G401 (cell line): Measurements from ENCODE around the gene OR52M1. TPM values are rescaled to one million over a fixed set of nuclear protein-coding genes. Genes with fewer than 3 reads are reported as not detected.

ENCODE experiments used
- DNase-seq: peaks from one replicate; pipeline ENCODE4 v3.0.0-alpha.2; 2015; ENCODE audit warnings: low spot score
- in situ Hi-C: cut with HindIII; loops from 2 replicates; pipeline ENCODE4 v1.10.0; 2016; ENCODE audit warnings: low sequenced_read_pairs, mixed read lengths
- total RNA-seq: library from RNA; depleted of rRNA; stranded (reverse); fragments of >200 nt; shearing (Covaris generic); gene quantifications from 2 replicates; pipeline ENCODE4 v1.2.3, GENCODE V29; 2014; rRNA removed

OR52M1 gene
- total RNA-seq, 1 experiment from 2014 or later: not detected

DNA sequence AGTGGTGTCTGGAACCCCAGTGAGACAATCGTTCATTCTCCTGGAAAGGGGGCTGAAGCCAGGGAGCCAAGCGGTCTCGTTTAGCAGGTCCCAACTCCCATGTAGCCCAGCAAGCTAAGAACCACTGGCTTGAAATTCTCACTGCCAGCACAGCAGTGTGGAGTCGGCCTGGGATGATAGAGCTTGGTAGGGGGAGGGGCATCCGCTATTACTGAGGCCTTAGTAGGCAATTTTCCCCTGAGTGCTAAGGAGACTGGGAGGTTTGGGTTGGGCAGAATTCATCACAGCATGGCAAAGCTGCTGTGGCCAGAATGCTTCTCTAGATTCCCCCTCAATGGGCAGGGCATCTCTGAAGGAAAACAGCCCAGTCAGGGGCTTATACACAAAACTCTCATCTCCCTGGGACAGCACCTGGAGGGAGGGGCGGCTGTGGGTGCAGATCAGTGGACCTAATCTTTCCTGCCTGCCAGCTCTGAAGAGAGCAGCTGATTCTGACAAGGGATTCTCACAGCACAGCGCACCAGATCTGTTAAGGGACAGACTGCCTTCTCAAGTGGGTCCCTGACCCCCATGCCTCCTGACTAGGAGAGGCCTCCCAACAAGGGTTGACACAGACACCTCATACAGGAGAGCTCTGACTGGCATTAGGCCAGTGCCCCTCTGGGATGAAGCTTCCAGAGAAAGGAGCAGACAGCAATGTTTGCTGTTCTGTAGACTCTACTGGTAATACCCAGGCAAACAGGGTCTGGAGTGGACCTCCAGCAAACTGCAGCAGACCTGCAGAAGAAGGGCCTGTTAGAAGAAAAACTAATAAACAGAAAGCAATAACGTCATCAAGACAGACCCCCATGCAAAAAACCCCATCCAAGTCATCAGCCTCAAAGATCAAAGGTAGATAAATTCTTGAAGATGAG is 14.8 kb downstream of the OR52M1 start:
- DNase-seq: no peak
- in situ Hi-C loops: no loop called here

- in situ Hi-C loops: no loop called here
- no peak for DNase-seq
Observed at GRCh38 chr11:4560467-4560866, 15.5 kb downstream of the OR52M1 start.

DNA sequence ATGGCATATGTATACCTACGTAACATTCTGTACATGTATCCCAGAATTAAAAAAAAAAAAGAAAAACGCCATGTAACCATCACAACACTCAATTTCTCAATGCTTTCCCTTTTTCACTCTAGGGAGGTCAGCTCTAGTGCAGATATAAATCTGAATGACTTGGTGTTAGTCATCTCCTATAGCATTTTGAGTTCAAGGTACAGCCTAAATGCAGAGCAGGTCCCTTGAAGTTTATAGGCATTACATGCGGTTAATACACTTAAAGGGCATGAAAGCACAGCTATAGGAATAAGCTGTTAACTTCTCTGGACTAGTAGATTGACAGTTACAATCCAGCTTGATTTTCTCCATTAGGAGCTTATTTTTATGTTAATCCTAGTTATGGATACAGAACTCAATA is 20.4 kb downstream of the OR52M1 start:
- no peak for DNase-seq
- in situ Hi-C loops: no loop called here

DNA sequence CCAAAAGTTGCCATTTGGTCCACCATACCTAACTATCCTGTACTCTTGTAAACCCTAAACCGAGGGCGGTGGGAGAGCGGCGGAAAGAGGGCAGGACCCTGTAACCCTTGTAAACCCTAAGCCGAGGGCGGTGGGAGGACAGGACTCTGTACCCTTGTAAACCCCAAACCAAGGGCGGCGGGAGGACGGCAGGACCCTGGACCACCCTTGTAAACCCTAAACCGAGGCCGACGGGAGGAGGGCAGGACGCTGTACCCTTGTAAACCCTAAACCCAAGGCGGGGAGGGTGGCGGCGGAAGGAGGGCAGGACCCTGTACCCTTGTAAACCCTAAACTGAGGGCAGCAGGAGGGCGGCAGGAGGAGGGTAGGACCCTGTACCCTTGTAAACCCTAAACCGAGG is 24.1 kb downstream of the OR52M1 start:
- in situ Hi-C loops: no loop called here
- no peak for DNase-seq

DNA sequence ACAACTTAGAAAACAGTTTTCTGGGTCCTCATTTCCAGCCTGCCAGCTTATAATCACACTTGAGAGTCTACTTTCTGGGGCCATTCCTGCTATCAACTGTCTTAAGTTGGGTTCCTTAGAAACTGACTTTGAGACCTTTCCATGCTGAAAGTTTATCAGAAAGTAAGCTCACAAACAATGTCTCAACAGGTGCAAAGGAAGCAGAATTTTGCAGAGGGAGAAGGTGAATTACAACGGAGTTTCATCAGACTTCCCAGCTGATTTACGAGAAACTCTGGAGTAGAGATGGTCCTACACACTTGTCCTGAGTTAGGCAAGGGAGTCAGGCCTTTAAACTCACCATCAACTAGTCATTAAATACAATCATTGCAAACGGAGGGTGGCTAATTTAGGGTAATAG is 31.9 kb downstream of the OR52M1 start:
- DNase-seq: no peak
- in situ Hi-C loops: no loop called here

DNA sequence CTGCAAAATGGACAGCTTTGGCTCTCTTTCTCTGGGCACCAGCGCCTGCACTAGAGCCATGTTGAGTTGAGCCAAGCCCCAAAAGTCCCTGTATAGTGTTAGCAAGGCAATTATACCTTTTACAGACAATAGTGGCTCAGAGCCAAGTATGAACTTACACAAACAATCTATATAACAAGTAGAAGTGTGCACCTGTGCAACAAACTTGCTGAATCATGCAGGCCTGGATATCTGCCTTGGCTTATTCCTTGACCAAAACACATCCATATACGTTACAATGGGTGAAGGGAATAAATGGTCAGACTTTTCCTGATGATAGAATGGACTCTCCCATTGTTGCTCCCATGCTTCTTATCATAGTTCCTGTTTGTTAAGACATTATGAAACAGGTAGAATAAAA is 32.8 kb downstream of the OR52M1 start:
- DNase-seq: no peak
- in situ Hi-C loops: no loop called here

DNA sequence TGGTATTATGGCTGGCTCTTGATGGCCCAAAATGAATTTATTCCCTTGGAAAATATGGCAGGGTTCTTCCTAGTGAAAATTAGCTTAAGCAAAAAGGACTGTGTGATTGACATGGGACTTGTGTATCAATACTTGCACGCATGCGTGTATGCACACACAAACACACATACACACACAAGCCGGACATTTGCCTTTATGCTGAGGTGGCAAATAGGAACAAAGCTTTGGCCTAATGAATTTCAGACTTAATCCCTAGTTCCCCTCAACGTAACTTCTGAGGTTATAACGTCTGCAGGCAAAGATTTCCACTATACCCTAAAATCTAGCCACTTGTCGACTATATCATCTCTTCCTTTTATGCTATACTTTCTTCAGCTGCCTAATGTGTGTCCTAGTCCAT is 33.6 kb downstream of the OR52M1 start:
- in situ Hi-C loops: no loop called here
- DNase-seq: no peak

GRCh38 chr11:4580124-4580523 is 35.1 kb downstream of the OR52M1 start:
- in situ Hi-C loops: no loop called here
- no peak for DNase-seq

- in situ Hi-C loops: no loop called here
- no peak for DNase-seq
Observed at GRCh38 chr11:4581443-4581842, 36.5 kb downstream of the OR52M1 start, which contains the start of gene OR52I2. Gene OR52I2, plus strand, starts transcription at chr11:4581743.

DNA sequence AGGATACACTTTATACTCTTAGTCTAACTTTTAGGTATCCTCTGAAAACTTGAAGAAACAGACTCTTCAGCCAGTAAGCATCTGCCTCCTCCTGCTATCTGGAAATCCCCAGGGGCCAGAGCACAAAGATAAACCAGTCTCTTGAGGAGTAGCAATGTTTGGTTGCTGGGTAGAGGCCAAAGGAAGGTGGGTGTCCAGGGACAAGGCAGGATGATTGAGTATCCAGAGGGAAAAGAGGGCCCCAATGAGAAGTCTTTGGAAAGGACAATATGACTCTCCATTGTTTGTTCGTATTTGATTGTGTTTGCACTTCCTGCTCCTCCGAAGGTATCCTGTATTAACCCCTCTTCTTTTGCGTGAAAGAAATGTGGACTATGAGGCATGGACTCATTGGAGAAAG is 44.0 kb downstream of the OR52M1 start:
- no peak for DNase-seq
- in situ Hi-C loops: no loop called here

- in situ Hi-C loops: no loop called here
- DNase-seq: no peak
Observed at GRCh38 chr11:4593739-4594138, 48.7 kb downstream of the OR52M1 start, which contains the start of gene OR52I1. Gene OR52I1, plus strand, starts transcription at chr11:4594039. Its CDS starts 0 bp downstream, at chr11:4594039.

Other genes with a start within 250 kb of the OR52M1 start
- not detected in 2 replicates for gene OR52B4, start 176.8 kb upstream of the OR52M1 start, total RNA-seq
- gene TRIM21, start 151.5 kb upstream of the OR52M1 start, total RNA-seq: 14.5 and 20.7 TPM in 2 replicates
- not detected in 2 replicates for gene OR52K2, start 95.9 kb upstream of the OR52M1 start, total RNA-seq
- gene OR52K1, start 62.5 kb upstream of the OR52M1 start, total RNA-seq: not detected in 2 replicates
- gene OR52I2, start 36.6 kb downstream of the OR52M1 start, total RNA-seq: not detected in 2 replicates
- not detected in 2 replicates for gene OR52I1, start 48.8 kb downstream of the OR52M1 start, total RNA-seq
- 9.2 and 33.6 TPM in 2 replicates for gene TRIM68, start 63.0 kb downstream of the OR52M1 start, total RNA-seq
- not detected in 2 replicates for gene OR51D1, start 92.3 kb downstream of the OR52M1 start, total RNA-seq
- gene OR51E1, start 98.8 kb downstream of the OR52M1 start, total RNA-seq: not detected in 2 replicates
- gene OR51E2, start 152.7 kb downstream of the OR52M1 start, total RNA-seq: not detected in 2 replicates
- not detected in 2 replicates for gene MMP26, start 159.6 kb downstream of the OR52M1 start, total RNA-seq
- not detected in 2 replicates for gene OR51F1, start 224.7 kb downstream of the OR52M1 start, total RNA-seq